SJSA1 (cell line): ENCODE data around the gene SEMG1. TPM values are rescaled to one million over a fixed set of nuclear protein-coding genes. Genes with fewer than 3 reads are reported as not detected.

Source experiments
- DNase-seq, 2 experiments: peaks; one replicate each; pipeline ENCODE4 v3.0.0-alpha.2; 2015 to 2020; ENCODE audit warnings: low spot score in 2 of 2, low read depth in 1 of 2
- H3K27ac ChIP-seq: fragments of 250-450 bp; sonication (Bioruptor Pico); 2 replicates; pipeline ENCODE4 v1.5.1; 2020; ENCODE audit warnings: mild to moderate bottlenecking, moderate library complexity
- H3K27me3 ChIP-seq: fragments of 250-450 bp; sonication (Bioruptor Pico); replicated peaks from 2 replicates; pipeline ENCODE4 v1.5.1; 2020; ENCODE audit warnings: mild to moderate bottlenecking, moderate library complexity
- H3K36me3 ChIP-seq: fragments of 250-450 bp; sonication (Bioruptor Pico); 2 replicates; pipeline ENCODE4 v1.5.1; 2020; ENCODE audit warnings: mild to moderate bottlenecking
- H3K4me1 ChIP-seq: fragments of 250-450 bp; sonication (Bioruptor Pico); replicated peaks from 2 replicates; pipeline ENCODE4 v1.6.1; 2021; ENCODE audit warnings: mild to moderate bottlenecking
- H3K4me3 ChIP-seq: fragments of 250-450 bp; sonication (Bioruptor Pico); 2 replicates; pipeline ENCODE4 v1.5.1; 2020; ENCODE audit warnings: mild to moderate bottlenecking
- H3K9me3 ChIP-seq: fragments of 250-450 bp; sonication (Bioruptor Pico); replicated peaks from 2 replicates; pipeline ENCODE4 v1.5.1; 2020; ENCODE audit warnings: mild to moderate bottlenecking
- total RNA-seq: library from RNA; depleted of rRNA; stranded (reverse); fragments of >200 nt; shearing (Covaris generic); gene quantifications from 2 replicates; pipeline ENCODE4 v1.2.3, GENCODE V29; 2014; rRNA removed

Gene SEMG1
- total RNA-seq, 1 experiment from 2014 or later: not detected

DNA sequence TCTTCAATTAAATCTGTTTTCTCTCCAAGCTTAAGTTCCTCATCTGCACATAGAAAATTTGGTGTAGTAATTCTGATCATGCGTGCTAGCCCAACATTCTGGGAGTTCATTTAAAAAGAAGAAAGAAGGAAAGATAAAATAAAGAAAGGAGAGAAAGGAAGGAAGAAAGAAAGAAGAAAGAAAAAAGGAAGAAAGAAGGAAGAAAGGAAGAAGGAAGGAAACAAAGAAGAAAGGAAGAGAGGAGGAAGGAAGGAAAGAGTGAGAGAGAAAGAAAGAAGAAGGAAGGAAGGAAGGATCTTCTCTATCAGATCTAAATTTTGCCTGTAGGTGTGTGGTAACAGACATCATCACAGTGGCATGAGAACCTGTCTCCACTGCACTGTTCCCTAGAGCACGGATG is 31.3 kb downstream of the SEMG1 start:
- Histone ChIP-seq H3K27ac (no peak overlapping the region), H3K4me1 (no peaks in the 10 kb centered on the region), H3K9me3 (no peaks in the 10 kb centered on the region; the same call in 1 of the 2 replicates), H3K36me3 (no peaks in the 10 kb centered on the region), H3K27me3 (peaks cover 10% of the 10 kb centered on the region), H3K4me3 (no peak overlapping the region)
- no peak for DNase-seq

DNA sequence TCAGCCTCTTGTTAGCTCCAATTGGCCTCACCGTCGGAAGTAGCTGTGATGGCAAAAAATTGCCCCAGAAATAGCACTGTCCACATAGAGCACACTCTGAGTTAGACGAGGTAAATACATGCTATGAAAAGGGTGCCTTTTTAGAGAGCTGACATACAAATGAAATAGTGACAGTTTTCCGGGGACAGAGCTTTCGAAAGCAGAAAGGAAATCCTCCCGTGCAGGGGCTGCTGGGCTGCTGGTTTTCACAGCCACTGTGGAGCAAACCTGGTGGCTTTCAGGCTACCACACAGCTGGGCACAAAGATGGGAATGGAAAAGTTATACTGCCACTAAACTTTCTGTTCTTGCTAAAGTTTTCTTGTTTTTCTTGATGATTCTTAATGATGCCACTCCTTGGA is 39.3 kb downstream of the SEMG1 start:
- no peak for DNase-seq
- Histone ChIP-seq H3K9me3 (no peaks in the 10 kb centered on the region), H3K36me3 (no peaks in the 10 kb centered on the region), H3K4me3 (no peak overlapping the region), H3K27me3 (peaks cover 14% of the 10 kb centered on the region), H3K4me1 (no peaks in the 10 kb centered on the region), H3K27ac (no peak overlapping the region)

DNA sequence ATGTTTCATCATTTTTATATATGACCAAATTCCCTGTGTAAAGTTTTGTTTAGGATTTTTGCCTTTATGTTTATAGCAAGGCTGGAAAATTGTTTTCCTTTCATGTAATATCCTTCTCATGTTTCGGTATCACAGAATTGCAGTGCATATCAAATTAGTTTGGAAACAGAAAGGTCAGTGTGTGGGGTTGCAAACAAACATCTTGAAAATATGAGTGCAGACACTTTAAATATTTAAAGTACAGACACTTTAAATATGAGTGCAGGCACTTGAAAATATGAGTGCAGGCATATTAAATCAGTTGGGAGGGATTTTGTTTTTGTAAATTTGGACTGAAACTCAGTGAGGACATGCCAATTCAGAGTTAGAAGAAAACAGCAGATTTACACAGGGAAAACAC is 41.0 kb downstream of the SEMG1 start:
- no peaks in the 10 kb centered on the region for H3K9me3 ChIP-seq
- H3K4me3 ChIP-seq: no peak overlapping the region
- peaks cover 19% of the 10 kb centered on the region for H3K27me3 ChIP-seq
- H3K4me1 ChIP-seq: no peaks in the 10 kb centered on the region
- no peak for DNase-seq
- no peak overlapping the region for H3K27ac ChIP-seq
- no peaks in the 10 kb centered on the region for H3K36me3 ChIP-seq

DNA sequence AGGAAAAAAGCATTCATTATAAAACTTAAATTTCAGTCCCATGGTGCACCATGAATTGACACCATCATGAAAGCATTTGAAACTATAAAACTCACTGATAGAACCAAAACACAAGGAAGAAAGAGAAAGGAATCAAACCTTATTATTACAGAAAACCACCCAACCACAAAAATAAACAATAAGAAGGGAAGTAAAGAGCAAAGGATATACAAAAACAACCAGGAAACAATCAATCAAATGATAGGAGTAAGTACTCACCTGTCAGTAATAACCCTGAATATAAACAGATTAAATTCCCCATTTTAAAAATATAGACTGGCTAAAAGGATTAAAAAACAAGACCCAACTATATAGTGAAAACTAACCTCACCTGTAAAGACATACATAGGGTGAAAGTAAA is 41.8 kb downstream of the SEMG1 start:
- Histone ChIP-seq H3K27ac (no peak overlapping the region), H3K4me3 (no peak overlapping the region), H3K27me3 (peaks cover 19% of the 10 kb centered on the region), H3K36me3 (no peaks in the 10 kb centered on the region), H3K4me1 (no peaks in the 10 kb centered on the region), H3K9me3 (no peaks in the 10 kb centered on the region)
- no peak for DNase-seq

DNA sequence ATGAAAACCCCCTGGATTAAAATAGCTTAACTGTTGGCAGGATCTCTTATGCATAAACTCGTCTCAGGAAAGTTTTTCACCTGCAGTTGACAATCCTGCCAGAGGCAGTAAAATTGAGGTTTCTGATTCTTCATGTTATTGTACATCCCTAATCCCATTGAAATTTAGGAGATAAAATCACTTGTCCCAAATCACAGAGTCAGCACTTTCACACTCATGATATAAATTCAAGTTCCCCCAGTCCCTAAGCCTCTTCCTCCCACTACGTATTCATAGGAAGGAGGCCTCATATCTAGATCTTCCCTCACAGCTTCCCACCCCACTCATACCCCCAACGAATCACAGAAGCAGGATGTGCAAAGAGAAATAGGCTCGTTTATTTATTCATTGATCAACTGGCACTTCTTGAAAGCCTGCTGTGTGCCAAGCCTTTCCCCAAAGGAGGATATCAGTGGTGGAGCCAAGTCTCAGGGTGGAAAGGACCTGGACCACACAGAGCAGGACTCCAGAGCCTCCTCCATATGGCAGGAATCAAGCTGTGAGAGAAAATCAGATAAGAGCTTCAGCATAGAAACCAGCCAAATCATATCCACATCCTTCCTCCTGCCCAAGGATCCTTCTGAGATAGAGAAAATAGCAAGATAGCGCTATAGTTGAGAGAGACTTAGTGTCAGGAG is 45.2 kb downstream of the SEMG1 start:
- H3K9me3 ChIP-seq: no peaks in the 10 kb centered on the region
- no peaks in the 10 kb centered on the region for H3K4me1 ChIP-seq
- H3K4me3 ChIP-seq: no peak overlapping the region
- peaks cover 35% of the 10 kb centered on the region for H3K27me3 ChIP-seq
- DNase-seq: no peak
- H3K36me3 ChIP-seq: no peaks in the 10 kb centered on the region
- H3K27ac ChIP-seq: no peak overlapping the region

DNA sequence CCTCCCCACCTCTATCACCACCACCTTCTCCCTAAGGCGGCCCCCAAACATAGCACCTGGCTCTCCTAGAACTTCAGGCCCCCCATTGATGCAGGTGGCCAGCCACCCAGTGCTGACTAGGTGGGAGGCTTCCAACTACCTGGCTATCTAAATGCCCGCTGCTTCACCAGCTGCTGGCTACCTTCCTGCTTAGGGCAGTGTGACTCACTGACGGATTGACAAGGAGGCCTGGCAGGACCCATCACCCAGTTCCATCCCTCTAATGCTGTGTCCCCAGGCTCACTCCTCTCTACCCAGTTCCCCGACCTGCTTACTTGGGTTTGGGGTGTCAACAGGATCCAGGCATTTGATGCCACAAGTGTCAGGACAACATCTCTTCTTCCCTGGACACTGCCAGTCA is 46.4 kb downstream of the SEMG1 start:
- Histone ChIP-seq H3K4me3 (no peak overlapping the region), H3K27me3 (peaks cover 39% of the 10 kb centered on the region), H3K27ac (no peak overlapping the region), H3K4me1 (no peaks in the 10 kb centered on the region), H3K9me3 (no peaks in the 10 kb centered on the region), H3K36me3 (no peaks in the 10 kb centered on the region)
- DNase-seq: no peak

DNA sequence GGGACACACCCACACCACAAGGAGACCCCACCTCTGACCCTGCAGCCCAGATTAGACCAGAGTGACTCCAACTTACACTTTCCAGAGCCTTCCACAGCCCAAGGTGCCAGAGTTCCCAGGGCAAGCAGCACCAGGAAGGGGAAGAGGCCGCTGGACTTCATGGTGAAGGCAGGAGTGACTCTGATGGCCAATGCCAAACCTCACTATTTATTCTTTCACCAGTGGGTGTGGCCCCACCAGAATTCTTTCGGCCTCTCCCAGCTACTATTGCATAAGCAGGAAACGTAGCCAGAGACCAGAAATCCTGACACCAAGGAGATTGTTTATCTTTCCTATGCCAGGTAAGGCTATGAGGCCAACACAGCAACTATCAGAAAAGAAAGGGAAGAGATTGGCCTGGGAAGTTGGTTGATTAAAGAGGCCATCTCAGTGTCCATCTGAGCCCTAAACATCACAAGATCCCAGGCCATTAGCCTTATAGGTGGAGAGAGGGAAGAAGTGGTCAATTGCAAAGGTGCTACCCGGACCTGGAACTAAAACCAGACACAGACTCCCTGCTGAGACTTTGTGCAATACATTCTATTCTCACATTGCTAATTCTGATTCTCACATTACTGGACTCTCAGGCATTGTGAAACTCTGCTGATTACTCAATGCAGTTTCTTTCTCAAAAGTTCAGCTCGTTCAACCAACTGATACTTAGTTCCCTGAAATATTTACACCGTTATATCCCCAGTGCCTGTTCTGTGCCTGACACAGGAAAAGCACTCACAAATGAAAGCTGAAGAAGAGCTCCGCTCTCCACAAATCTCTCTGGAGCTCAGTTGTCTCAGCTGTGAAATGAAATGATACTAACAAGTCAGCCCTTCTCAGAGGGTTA is 47.8 kb downstream of the SEMG1 start, which contains the start of gene SLPI:
SLPI (minus strand) TSS at position 182 of the 880 bp plus-strand sequence; CDS start at position 161, 21 bp downstream.
- DNase-seq: no peak
- Histone ChIP-seq H3K36me3 (no peaks in the 10 kb centered on the region), H3K4me1 (no peaks in the 10 kb centered on the region), H3K4me3 (no peak within 1 kb of the TSS), H3K27ac (no peak within 1 kb of the TSS), H3K9me3 (no peaks in the 10 kb centered on the region), H3K27me3 (peaks cover 35% of the 10 kb centered on the region)

DNA sequence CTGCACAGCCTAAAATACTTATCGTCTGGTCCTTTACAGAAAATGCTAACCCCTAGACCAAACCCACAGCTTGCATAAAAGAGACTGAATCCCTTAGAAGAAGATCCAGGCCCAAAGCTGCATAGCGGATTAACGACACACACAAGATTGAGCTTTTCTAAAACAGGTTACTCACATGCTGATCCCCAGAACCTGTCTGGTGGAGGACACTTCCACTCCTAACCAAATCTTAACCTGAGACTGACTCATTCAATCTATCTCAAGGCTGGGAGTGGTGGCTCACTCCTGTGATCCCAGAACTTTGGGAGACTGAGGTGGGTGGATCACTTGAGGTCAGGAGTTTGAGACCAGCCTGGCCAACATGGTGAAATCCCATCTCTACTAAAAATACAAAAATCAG is 50.3 kb downstream of the SEMG1 start:
- no peak overlapping the region for H3K4me3 ChIP-seq
- H3K9me3 ChIP-seq: no peaks in the 10 kb centered on the region
- H3K36me3 ChIP-seq: no peaks in the 10 kb centered on the region
- H3K4me1 ChIP-seq: no peaks in the 10 kb centered on the region
- no peak overlapping the region for H3K27ac ChIP-seq
- peaks cover 37% of the 10 kb centered on the region for H3K27me3 ChIP-seq
- no peak for DNase-seq

DNA sequence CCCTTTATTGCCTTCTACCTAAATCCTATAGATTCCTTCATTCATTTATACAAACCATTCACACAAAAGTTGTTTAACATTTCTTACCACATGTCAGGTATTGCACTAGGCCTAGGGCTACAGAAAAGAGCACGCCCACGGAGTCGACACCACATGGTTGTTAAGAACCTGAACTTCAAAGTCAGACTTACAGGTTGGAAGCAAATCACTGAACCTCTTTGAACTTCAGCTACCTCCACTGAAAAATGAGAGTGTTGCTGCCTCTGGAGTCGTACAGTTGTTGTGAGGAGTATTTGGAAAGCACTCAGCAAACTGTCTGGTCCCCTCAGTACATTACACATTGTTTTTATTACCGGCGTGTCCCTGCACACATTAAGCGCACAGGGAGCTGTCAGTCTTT is 50.9 kb downstream of the SEMG1 start:
- Histone ChIP-seq H3K27me3 (peaks cover 36% of the 10 kb centered on the region), H3K36me3 (no peaks in the 10 kb centered on the region), H3K4me3 (no peak overlapping the region), H3K4me1 (no peaks in the 10 kb centered on the region), H3K9me3 (no peaks in the 10 kb centered on the region), H3K27ac (no peak overlapping the region)
- no peak for DNase-seq

DNA sequence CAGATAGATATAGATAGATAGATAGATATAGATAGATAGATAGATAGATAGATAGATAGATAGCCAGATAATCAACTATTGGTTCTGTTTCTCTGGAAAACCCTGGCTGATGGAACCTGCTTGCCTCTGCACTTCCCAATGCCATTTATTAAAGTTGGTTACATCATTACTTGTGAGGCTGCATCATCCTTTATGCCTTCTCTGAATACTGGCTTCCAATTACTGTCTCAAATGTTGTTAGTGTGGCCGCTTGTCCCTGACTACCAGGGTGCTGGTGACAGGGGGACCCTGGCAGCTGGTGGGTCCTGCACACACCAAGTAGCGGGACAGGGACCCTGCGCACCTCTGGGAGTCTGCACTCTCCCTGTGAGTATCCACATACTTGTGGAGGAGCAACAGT is 51.4 kb downstream of the SEMG1 start:
- no peaks in the 10 kb centered on the region for H3K36me3 ChIP-seq
- H3K4me1 ChIP-seq: no peaks in the 10 kb centered on the region
- H3K4me3 ChIP-seq: no peak overlapping the region
- DNase-seq: no peak
- H3K27ac ChIP-seq: no peak overlapping the region
- H3K9me3 ChIP-seq: no peaks in the 10 kb centered on the region
- H3K27me3 ChIP-seq: peaks cover 42% of the 10 kb centered on the region

DNA sequence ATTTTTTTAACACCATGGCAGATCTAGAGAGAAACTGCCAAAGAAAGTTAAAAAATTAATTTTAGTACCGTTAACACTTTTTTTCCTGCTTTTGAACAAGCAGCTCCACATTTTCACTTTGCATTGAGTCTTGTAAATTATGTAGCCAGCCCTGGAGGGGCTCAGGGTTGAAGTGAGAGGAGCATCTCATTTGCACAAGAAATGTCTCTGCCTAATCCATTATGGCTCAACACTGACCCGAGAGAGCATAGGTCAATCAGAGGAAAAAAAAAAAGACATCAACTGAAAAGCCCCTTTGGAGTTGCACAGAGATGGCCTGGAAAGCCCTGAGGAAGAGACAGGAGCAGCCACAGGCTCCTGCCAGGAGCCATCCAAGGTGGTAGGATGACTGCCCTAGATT is 51.8 kb downstream of the SEMG1 start:
- H3K27ac ChIP-seq: no peak overlapping the region
- no peak overlapping the region for H3K4me3 ChIP-seq
- H3K36me3 ChIP-seq: no peaks in the 10 kb centered on the region
- H3K9me3 ChIP-seq: no peaks in the 10 kb centered on the region
- peaks cover 46% of the 10 kb centered on the region for H3K27me3 ChIP-seq
- DNase-seq: no peak
- no peaks in the 10 kb centered on the region for H3K4me1 ChIP-seq

Other genes starting within 250 kb of the SEMG1 start
- 20.3 and 33.7 TPM in 2 replicates for gene TOMM34, start 246.6 kb upstream of the SEMG1 start, total RNA-seq
- gene STK4, start 240.5 kb upstream of the SEMG1 start, total RNA-seq: 12.6 and 19.5 TPM in 2 replicates
- gene KCNS1, start 105.9 kb upstream of the SEMG1 start, total RNA-seq: not detected in 2 replicates
- gene WFDC5, start 91.9 kb upstream of the SEMG1 start, total RNA-seq: not detected in 2 replicates
- gene WFDC12, start 82.6 kb upstream of the SEMG1 start, total RNA-seq: not detected in 2 replicates
- gene PI3, start 32.1 kb upstream of the SEMG1 start, total RNA-seq: not detected in 2 replicates
- not detected in 2 replicates for gene SEMG2, start 14.3 kb downstream of the SEMG1 start, total RNA-seq
- gene SLPI, start 47.5 kb downstream of the SEMG1 start, total RNA-seq: not detected in 2 replicates
- not detected in 2 replicates for gene RBPJL, start 99.8 kb downstream of the SEMG1 start, total RNA-seq
- gene MATN4, start 101.3 kb downstream of the SEMG1 start, total RNA-seq: 0.50 TPM in 1 of 2 replicates, not detected in the other
- 105 and 107 TPM in 2 replicates for gene SDC4, start 141.4 kb downstream of the SEMG1 start, total RNA-seq
- gene SYS1, start 156.1 kb downstream of the SEMG1 start, total RNA-seq: 7.3 and 18.4 TPM in 2 replicates
- not detected in 2 replicates for gene TP53TG5, start 171.3 kb downstream of the SEMG1 start, total RNA-seq
- 0.13 and 0.47 TPM in 2 replicates for gene DBNDD2, start 201.3 kb downstream of the SEMG1 start, total RNA-seq
- 73.1 and 93.1 TPM in 2 replicates for gene PIGT, start 209.1 kb downstream of the SEMG1 start, total RNA-seq